Stimulated activated CD8-positive, alpha-beta memory T cell treated with anti-CD3 and anti-CD28 coated beads, Interleukin-7, amount 100 ng/mL, for 4 hours (primary cell): ENCODE data around the gene EGF.
"Not testable (repeated sequence)": the region's sequence is repeated elsewhere in the genome, so short reads cannot be mapped to it uniquely, and the experiment has no call there.

Experiments
- DNase-seq, 2 donors: peaks; one replicate each; pipeline ENCODE4 v3.0.0-alpha.2; 2020; ENCODE audit warnings: low read depth in 2 of 2

The EGF gene

DNA sequence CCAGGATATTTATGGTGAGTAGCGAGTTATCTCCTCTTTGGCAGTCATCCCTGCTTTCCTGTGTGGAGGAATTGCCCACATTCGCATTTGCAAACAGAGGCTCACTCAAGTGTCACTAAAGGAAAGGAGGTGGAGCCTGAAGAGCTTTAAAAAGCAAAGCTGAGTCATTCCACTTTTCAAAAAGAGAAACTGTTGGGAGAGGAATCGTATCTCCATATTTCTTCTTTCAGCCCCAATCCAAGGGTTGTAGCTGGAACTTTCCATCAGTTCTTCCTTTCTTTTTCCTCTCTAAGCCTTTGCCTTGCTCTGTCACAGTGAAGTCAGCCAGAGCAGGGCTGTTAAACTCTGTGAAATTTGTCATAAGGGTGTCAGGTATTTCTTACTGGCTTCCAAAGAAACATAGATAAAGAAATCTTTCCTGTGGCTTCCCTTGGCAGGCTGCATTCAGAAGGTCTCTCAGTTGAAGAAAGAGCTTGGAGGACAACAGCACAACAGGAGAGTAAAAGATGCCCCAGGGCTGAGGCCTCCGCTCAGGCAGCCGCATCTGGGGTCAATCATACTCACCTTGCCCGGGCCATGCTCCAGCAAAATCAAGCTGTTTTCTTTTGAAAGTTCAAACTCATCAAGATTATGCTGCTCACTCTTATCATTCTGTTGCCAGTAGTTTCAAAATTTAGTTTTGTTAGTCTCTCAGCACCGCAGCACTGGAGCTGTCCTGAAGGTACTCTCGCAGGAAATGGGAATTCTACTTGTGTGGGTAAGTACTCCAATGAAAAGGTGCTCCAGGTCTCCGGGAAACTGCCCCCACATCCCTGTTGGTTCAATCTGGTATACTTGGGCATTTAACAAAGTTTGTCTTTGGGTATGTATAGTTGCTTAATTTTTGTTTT lies at the start of gene EGF:
TSS of gene EGF (plus strand) at position 178 of the 890 bp plus-strand sequence. CDS start at position 631, 453 bp downstream.
- no peak for DNase-seq

GRCh38 chr4:109864134-109864533 lies 48.5 kb upstream of the EGF start:
- no peak for DNase-seq

GRCh38 chr4:109870061-109870460 lies 42.6 kb upstream of the EGF start:
- no peak for DNase-seq

DNA sequence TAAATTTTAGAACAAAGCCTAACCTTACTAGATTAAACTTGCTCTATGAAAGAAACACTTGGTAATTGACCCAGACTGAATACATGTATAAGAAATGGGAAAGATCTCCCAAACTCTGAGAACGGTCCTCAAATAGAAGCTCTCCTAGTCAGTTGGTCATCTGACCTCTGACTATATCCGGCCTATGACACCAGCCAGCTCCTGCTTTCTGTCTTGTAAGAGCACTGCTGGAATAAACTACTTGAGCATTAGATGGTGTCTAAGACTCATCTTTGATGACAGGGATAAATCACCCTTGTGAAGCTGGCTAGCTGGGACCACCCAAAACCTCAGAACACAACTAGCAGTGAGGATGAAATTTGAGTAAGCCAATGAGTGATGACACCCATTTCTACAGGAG lies 40.6 kb upstream of the EGF start:
- no peak for DNase-seq

- DNase-seq = no peak
These were observed 39.6 kb upstream of the EGF start for GRCh38 chr4:109872950-109873656.

- DNase-seq = no peak
These were observed 38.7 kb upstream of the EGF start for GRCh38 chr4:109873791-109874514.

DNA sequence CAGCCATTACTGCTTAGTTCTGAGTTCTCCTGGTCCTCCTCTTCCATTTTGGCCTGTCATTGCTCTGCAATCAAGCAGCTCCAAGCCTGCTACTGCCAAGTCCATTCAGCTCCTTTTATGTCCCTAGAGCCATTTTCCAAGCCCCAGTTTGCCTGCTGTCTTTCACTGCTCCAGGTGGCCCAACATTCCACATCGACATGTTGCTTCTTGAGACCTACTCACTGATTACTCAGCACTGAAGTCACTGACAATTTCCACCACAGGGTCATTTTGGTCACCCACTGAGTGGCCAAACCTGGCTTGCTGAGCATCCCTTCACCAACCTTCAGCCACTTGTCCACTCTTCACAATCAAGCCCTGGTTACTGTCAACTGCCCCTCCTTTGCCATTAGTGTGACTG lies 37.6 kb upstream of the EGF start:
- no peak for DNase-seq

DNA sequence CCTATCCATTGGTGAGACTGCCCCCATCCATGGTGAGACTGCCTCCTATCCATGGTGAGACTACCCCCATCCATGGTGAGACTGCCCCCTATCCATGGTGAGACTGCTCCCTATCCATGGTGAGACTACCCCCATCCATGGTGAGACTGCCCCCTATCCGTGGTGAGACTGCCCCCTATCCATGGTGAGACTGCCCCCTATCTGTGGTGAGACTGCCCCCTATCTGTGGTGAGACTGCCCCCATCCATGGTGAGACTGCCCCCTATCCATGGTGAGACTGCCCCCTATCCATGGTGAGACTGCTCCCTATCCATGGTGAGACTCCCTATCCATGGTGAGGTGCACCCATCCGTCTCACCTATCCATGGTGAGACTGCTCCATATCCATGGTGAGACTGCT lies 37.1 kb upstream of the EGF start:
- not testable (repeated sequence) for DNase-seq

- no peak for DNase-seq
These were observed 35.9 kb upstream of the EGF start for GRCh38 chr4:109876634-109877265.

- DNase-seq = no peak
These were observed 35.3 kb upstream of the EGF start for GRCh38 chr4:109877400-109877799.

DNA sequence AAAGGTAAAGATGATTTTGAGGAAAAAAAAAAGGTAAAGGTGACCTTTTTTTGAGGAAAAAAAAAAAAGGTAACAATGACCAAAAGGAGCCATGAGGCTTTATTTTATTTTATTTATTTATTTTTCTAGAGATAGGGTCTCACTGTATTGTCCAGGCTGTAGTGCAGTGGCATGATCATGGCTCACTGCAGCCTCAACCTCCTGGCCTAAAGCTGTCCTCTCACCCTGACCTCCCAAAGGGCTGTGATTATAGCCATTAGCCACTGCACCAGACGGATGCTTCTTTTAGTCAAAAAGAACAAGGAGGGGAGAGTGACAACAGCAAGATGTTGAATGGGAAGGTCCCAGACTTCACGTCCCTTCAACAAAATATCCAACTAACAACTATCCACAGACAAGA lies 34.3 kb upstream of the EGF start:
- DNase-seq = no peak

- DNase-seq = no peak
These were observed 33.6 kb upstream of the EGF start for GRCh38 chr4:109879081-109879480.

- no peak for DNase-seq
These were observed 32.9 kb upstream of the EGF start for GRCh38 chr4:109879636-109880314.

- DNase-seq = no peak
These were observed 26.4 kb upstream of the EGF start for GRCh38 chr4:109886303-109886702.

GRCh38 chr4:109887071-109887470 lies 25.6 kb upstream of the EGF start:
- DNase-seq = no peak

GRCh38 chr4:109890076-109890475 lies 22.6 kb upstream of the EGF start:
- no peak for DNase-seq

GRCh38 chr4:109902559-109903251 lies 10.0 kb upstream of the EGF start:
- DNase-seq = no peak

- DNase-seq = no peak
These were observed 4.0 kb upstream of the EGF start for GRCh38 chr4:109908731-109909130.

DNA sequence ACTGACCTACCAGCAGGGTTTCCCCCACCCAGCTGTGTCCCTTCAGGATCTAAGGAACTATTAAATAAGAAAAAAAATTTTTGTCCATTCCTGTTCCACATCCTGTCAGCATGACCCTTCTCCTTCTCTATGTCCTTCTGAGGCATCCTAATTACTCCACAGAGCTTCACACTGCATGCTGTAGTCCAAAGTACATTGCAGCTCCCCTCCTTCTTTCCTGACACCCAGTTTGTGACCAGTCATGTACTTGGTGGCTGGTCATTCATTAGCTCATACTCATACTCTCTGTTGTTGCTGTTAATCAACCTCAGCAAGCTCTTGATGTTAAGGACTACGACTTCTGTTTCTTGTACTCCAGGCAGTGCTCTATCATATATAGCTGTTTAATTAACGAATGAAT lies 2.4 kb upstream of the EGF start:
- DNase-seq = no peak

GRCh38 chr4:109913596-109914241 lies 1.0 kb downstream of the EGF start:
- no peak for DNase-seq
